Measurements from ENCODE around the gene NOM1. TPM values are rescaled to one million over a fixed set of nuclear protein-coding genes. Genes with fewer than 3 reads are reported as not detected.

Gene NOM1
- total RNA-seq, 1 experiment from 2014 or later: 35.4 TPM

DNA sequence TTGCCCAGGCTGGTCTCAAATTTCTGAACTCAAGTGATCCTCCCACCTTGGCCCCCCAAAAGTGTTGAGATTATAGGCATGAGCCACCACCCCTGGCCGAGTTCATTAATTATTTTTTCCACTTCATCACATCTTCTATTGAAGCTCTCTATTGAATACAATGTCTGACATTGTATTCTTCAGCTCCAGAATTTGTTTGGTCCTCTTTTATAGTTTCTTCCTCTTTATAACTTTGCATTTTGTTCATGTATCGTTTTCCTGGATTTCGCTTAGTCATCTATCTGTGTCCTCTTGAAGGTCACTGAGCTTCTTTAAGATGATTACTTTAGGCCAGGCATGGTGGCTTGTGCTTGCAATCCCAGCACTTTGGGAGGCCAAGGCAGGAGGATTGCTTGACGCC lies 30.2 kb downstream of the NOM1 start (continued):
- TF ChIP-seq ZNF274 (IDR thresholded peaks at IDR 0.05; ENCODE audit: low read depth, low read length): no peak

DNA sequence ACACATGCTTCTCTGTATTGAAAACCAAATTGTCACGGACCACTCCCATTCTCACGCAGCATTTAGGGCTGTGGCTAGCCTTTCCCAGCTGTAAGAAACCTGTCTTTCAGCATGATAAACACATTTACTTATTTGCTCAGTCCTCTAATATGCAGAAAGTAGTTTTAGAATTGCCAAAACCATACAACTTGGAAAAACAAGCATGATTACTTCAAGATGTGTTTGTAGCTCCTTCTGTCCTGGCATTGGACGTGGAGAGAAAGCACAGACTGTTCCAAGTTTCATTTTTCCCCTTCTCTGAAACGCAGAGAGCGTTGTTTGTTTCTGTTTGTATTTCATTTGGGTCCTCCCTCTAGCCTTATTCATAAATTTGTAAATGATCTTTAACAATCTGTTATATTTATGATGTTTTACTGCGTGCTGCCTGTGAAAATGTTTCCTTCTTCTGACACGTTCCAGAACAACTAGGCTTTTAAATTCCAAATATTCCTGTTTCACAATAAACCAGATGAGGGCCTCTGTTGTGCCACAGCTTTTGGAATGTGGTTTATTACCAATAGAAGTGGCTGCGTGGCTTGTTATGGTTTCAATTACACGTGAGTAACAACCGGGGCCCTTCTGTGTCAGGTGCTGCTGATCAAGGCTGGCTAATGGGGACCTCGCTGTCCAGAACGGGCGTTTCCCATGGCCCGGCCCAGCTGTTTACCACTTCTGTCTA lies 34.8 kb downstream of the NOM1 start:
- no peaks in the 10 kb centered on the region for H3K9me2 ChIP-seq (ENCODE audit: insufficient read depth)
- CTCF ChIA-PET: no interaction called here
- POLR2A ChIA-PET: no interaction called here
- H3K9ac ChIP-seq (ENCODE audit: low read length): no peak overlapping the region
- no peak overlapping the region for H3K4me2 ChIP-seq (ENCODE audit: low read length)
- intact Hi-C loops (cut with micrococcal nuclease): no loop called here
- DNase-seq (ENCODE audit: low read depth, low spot score) (no peak), ATAC-seq (no peak)
- H3K27me3 ChIP-seq (ENCODE audit: insufficient read depth, low read length): no peaks in the 10 kb centered on the region
- H3K9me3 ChIP-seq (ENCODE audit: control insufficient read depth in 1 of 2, insufficient read depth in 1 of 2, low read depth in 1 of 2, low read length in 2 of 2): no peaks in the 10 kb centered on the region
- peaks cover 0 to 5% of the 10 kb centered on the region in 2 experiments; a peak in 1 of 4 replicates for H3K4me1 ChIP-seq (ENCODE audit: control insufficient read depth in 1 of 2, insufficient read depth in 2 of 2, low read length in 2 of 2)
- BruUV-seq (replicated peaks): no TSS peak
- H4K20me1 ChIP-seq (ENCODE audit: insufficient read depth): no peaks in the 10 kb centered on the region
- H2AFZ ChIP-seq (ENCODE audit: low read depth, low read length, poor library complexity, severe bottlenecking): no peak overlapping the region
- RAD21 ChIA-PET (ENCODE audit: low non-redundant PET in 1 of 2, low total read pairs in 2 of 2, uncharacterized antibody in 2 of 2, unreplicated experiment in 2 of 2): no interaction called here
- H3K4me3 ChIP-seq (replicated peaks in 1 of 2; ENCODE audit: low read depth in 1 of 2, low read length in 2 of 2): no peak overlapping the region
- H3K27ac ChIP-seq (ENCODE audit: low read depth, low read length): no peak overlapping the region
- TF ChIP-seq FOSL1 (IDR thresholded peaks at IDR 0.05; ENCODE audit: low read depth) (no peak), EZH2phosphoT487 (IDR thresholded peaks at IDR 0.05; ENCODE audit: borderline replicate concordance) (no peak), RAD21 (IDR thresholded peaks at IDR 0.05; ENCODE audit: low read depth) (no peak), JUND (IDR thresholded peaks at IDR 0.05) (no peak), CBX3 (IDR thresholded peaks at IDR 0.05; ENCODE audit: low read depth) (no peak), ZNF274 (IDR thresholded peaks at IDR 0.05; ENCODE audit: low read depth, low read length) (no peak), TCF7L2 (IDR thresholded peaks at IDR 0.05; ENCODE audit: borderline replicate concordance, extremely low read depth, insufficient read depth, insufficient read length) (no peak), POLR2A (IDR thresholded peaks at IDR 0.05; ENCODE audit: borderline replicate concordance, extremely low read depth, insufficient read depth, insufficient read length) (no peak)
- TF ChIP-seq, protein P1, sequence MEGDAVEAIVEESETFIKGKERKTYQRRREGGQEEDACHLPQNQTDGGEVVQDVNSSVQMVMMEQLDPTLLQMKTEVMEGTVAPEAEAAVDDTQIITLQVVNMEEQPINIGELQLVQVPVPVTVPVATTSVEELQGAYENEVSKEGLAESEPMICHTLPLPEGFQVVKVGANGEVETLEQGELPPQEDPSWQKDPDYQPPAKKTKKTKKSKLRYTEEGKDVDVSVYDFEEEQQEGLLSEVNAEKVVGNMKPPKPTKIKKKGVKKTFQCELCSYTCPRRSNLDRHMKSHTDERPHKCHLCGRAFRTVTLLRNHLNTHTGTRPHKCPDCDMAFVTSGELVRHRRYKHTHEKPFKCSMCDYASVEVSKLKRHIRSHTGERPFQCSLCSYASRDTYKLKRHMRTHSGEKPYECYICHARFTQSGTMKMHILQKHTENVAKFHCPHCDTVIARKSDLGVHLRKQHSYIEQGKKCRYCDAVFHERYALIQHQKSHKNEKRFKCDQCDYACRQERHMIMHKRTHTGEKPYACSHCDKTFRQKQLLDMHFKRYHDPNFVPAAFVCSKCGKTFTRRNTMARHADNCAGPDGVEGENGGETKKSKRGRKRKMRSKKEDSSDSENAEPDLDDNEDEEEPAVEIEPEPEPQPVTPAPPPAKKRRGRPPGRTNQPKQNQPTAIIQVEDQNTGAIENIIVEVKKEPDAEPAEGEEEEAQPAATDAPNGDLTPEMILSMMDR (IDR thresholded peaks at IDR 0.05 in 2 of 3, conservative IDR thresholded peaks at IDR 0.05 in 1 of 3; ENCODE audit: borderline replicate concordance in 1 of 3, insufficient read depth in 1 of 3, low read depth in 2 of 3, low read length in 2 of 3): no peak
- TF ChIP-seq, protein P2, sequence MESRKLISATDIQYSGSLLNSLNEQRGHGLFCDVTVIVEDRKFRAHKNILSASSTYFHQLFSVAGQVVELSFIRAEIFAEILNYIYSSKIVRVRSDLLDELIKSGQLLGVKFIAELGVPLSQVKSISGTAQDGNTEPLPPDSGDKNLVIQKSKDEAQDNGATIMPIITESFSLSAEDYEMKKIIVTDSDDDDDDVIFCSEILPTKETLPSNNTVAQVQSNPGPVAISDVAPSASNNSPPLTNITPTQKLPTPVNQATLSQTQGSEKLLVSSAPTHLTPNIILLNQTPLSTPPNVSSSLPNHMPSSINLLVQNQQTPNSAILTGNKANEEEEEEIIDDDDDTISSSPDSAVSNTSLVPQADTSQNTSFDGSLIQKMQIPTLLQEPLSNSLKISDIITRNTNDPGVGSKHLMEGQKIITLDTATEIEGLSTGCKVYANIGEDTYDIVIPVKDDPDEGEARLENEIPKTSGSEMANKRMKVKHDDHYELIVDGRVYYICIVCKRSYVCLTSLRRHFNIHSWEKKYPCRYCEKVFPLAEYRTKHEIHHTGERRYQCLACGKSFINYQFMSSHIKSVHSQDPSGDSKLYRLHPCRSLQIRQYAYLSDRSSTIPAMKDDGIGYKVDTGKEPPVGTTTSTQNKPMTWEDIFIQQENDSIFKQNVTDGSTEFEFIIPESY (IDR thresholded peaks at IDR 0.05; ENCODE audit: extremely low read depth, insufficient replicate concordance, low read length): no peak
- TF ChIP-seq, protein P3, sequence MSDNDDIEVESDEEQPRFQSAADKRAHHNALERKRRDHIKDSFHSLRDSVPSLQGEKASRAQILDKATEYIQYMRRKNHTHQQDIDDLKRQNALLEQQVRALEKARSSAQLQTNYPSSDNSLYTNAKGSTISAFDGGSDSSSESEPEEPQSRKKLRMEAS (IDR thresholded peaks at IDR 0.05): no peak
- TF ChIP-seq, protein P4, sequence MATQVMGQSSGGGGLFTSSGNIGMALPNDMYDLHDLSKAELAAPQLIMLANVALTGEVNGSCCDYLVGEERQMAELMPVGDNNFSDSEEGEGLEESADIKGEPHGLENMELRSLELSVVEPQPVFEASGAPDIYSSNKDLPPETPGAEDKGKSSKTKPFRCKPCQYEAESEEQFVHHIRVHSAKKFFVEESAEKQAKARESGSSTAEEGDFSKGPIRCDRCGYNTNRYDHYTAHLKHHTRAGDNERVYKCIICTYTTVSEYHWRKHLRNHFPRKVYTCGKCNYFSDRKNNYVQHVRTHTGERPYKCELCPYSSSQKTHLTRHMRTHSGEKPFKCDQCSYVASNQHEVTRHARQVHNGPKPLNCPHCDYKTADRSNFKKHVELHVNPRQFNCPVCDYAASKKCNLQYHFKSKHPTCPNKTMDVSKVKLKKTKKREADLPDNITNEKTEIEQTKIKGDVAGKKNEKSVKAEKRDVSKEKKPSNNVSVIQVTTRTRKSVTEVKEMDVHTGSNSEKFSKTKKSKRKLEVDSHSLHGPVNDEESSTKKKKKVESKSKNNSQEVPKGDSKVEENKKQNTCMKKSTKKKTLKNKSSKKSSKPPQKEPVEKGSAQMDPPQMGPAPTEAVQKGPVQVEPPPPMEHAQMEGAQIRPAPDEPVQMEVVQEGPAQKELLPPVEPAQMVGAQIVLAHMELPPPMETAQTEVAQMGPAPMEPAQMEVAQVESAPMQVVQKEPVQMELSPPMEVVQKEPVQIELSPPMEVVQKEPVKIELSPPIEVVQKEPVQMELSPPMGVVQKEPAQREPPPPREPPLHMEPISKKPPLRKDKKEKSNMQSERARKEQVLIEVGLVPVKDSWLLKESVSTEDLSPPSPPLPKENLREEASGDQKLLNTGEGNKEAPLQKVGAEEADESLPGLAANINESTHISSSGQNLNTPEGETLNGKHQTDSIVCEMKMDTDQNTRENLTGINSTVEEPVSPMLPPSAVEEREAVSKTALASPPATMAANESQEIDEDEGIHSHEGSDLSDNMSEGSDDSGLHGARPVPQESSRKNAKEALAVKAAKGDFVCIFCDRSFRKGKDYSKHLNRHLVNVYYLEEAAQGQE (IDR thresholded peaks at IDR 0.05; ENCODE audit: low read depth): no peak
- no peaks in the 10 kb centered on the region for H3K36me3 ChIP-seq (ENCODE audit: control insufficient read depth in 1 of 2, insufficient read depth in 2 of 2, low read length in 2 of 2)
- no peaks in the 10 kb centered on the region for H3K79me2 ChIP-seq (ENCODE audit: insufficient read depth, low read length)

Data from HCT116 (cell line).